HG02970 (cell line): ENCODE results near the gene TLR4.

Experiments used
- ATAC-seq: cut with Tn5 transposase; IDR thresholded peaks from one replicate; pipeline ENCODE4 v1.9.1; 2021; ENCODE audit warnings: mild to moderate bottlenecking, moderate library complexity, moderate number of reproducible peaks; ENCODE audit not compliant: unreplicated experiment, low FRiP score

TLR4 gene

GRCh38 chr9:117742131-117742530, 37.9 kb downstream of the TLR4 start:
- no peak for ATAC-seq

DNA sequence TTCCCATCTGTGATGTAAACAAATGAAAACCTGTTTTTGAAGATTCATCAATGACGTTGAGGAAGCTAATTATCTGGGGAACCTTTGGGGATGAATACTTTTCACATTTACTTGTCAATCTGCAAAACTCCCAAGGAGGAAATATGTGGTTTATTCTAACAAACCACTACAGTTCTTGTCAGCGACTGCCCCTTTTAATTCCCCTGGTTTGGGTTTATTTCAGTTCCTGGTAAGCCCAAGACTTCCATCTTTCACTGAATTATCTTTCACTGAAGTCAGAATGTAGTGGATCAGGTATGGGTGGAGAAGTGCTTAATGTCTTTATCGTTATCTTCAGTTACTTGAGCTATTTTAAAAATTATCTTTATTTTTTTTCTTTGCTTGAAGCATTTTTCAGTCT, 40.2 kb downstream of the TLR4 start:
- ATAC-seq: no peak

DNA sequence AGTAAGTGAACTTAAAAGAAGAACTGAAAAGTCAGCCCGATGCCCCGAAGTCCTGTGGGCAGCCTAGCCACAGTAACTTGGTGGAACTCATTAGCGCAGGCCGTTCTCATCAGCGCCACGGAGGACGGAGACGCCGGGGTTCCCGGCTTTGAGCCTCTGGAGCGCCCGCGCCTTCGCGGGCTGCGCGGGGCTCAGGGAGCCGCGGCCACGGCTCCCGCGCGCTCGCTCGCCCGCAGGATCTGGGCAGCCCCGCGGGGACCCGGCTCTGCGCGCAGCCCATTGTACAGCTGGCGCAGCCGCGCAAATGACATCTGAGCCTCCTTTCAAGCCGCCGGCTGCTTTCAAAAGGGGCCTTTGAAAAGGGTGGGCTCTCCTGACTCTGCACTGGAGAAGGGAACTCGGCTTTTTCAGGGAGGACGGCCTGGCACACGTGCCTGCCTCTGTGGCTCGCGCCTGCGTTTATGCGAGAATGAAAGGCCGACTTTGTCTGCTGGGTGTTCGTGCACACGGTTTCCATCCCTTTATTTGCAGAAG, 40.7 kb downstream of the TLR4 start:
- no peak for ATAC-seq

DNA sequence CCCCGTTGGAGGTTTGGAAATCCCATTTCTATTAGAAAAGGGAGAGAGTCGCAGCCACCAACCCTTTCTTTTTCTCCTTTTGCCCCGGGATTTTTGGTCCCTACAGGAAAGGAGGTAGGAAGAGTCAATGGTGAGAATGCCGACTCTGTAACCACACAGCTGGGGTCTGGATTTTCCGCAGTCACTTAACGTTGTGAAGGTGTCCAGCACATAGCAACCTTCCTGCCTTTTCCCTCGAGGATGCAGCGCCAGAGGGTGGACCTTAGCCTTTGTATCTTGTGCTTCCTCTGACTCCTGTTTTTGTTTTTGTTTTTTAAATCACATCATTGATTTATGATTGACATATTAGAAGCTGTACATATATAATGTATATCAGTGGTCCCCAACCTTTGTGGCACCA, 41.4 kb downstream of the TLR4 start:
- no peak for ATAC-seq

DNA sequence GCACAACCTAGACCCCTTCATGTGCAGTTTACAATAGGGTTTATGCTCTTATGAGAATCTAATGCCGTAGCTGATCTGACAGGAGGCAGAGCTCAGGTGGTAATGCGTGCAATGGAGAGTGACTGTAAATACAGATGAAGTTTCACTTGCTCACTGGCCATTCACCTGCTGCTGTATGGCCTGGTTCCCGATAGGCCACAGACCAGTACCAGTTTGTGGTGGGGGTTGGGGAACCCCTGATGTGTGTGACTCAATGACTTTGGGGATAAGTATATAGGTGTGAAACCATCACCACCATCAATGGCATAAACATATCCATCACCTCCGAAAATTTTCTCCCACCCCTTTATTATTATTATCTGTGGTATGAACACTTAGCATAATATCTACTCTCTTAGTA, 42.1 kb downstream of the TLR4 start:
- ATAC-seq: no peak

DNA sequence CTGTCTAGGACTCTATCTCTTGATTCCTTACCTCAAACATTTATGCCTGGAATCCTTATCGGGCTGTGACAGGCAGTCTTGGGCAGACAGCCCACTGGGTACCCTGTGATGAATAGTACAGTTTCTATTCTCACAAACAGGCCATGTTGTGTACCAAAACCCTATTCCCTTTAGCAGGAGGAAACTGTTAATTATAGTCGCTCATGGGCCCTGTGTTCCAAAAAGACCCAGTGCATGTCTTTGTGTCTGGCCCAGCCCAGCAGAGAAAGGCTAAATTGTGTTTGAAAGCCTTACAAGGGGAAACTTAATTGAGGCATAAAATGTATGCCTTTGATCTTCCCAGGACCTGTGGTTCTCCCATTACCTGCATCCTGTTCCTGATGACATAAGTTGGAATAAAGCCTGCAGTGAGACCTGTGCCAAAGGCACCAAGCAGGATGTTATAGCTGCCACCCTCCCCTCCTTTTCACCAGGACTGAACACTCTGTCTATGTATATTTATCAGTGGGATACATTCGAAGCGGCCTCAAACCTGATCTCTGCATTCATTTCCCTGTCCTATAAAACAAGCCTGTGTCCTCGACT, 43.3 kb downstream of the TLR4 start:
- ATAC-seq: no peak

- ATAC-seq: no peak
Observed at GRCh38 chr9:117750401-117750800, 46.2 kb downstream of the TLR4 start.

- no peak for ATAC-seq
Observed at GRCh38 chr9:117752894-117753293, 48.7 kb downstream of the TLR4 start.

DNA sequence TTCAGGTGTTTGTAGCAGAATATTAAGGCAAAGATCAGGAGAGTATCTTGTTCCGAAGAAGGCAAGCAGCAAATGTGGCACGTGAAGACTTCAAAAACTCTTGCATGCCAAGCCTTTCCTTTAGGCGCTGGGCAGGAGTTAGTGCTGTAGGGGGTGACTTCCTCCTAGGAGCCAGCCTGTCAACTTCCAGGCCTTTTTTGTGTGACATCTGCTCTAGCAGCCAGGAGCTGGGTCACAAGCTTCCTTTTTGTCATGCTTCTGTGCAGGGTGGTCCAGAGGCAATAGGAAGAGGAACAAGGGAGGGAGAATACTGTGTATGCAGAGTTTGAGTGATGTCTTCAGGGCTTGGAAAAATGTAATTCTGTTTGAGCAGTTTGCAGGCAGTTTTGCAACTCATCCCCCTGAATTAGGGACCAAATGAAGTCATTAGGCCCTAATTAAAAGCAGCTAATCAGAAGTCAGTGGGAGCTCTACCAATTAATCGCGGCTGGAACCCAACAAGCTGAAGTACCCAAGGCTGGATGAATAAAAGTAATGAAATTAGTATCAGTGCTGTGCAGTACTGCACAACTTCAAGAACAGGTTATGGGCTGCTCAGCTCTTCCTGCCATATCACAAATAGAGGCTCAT, 53.5 kb downstream of the TLR4 start:
- no peak for ATAC-seq

DNA sequence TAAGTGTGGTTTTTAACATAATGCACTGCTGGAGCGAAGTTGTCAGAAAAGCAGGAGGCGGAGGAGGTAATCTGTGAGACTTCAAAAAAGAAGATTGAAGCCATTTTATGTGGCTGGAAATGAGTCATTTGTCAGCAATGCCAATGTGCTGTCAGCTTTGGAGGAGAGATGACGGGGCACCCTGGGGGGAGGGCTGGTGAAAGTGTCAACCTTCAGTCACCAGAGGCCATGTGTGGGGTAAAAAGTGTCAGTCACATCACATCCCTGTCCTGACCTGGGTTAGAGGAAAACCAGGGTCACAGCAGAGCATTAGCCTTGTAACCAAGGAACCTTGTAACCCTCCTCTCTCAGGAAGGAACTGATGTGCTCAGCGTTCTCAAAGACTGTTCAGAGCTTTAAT, 59.1 kb downstream of the TLR4 start:
- ATAC-seq: no peak

DNA sequence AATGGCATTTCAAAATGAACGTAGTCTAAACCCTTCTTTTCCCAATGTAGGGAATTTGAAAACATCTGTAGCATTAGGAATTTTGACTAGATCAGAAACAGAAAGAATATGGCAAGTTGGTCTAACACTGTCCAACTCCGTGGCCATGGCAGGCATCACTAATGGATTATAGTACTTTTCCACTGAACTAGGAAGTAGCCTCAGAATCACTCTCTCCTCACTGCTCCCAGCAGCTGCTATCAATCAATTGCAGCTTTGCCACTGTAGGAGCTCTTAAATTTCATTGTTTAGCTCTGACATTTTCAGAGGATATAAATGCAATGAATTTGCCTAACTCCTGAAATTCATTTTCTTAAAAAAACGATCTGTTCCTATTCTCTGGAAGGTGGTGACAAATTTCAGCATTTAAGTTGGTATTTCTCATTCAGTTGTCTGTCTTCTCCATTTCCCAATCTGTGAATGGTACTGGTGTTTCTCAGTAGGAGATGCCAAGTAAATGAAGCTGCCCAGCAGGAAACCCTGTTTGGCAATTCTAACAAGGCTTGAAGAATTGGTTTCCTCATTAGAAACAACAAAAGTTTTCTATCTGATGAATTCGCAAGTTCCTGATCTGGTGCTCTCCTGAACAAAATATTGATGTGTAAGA, 64.7 kb downstream of the TLR4 start:
- no peak for ATAC-seq

DNA sequence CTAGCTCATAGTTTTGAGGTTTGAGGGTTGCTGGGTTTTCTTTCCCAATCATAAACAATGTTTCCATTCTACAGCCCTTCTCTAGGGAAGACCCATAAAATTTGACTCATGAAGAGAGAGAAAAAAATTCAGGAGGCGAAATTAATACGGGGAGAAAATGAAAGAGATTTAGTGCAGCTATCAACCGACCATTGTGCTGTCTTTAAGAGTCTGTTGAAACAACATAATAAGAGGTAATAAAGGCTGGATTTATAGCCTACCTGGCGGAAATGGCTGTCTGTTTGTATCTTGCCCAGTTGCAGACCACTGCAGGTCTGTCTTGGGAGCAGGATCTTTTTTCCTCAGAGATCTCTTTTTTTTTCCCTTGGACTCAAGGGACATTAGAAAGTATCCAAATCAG, 66.9 kb downstream of the TLR4 start:
- ATAC-seq: no peak

- ATAC-seq: no peak
Observed at GRCh38 chr9:117772960-117773359, 68.8 kb downstream of the TLR4 start.
